Right renal pelvis (tissue), 4 donors: ENCODE data around the gene ADAMTS17. TPM values are rescaled to one million over a fixed set of nuclear protein-coding genes. Genes with fewer than 3 reads are reported as not detected.

Source experiments
- DNase-seq, 4 donors: peaks; one replicate each; pipeline ENCODE4 v3.0.0-alpha.2; 2013; ENCODE audit warnings: low read depth in 4 of 4, low spot score in 3 of 4, missing footprints in 1 of 4
- polyA plus RNA-seq, 4 donors: library from polyadenylated mRNA; unstranded; fragments of 120-200 nt; gene quantifications; one replicate each; pipeline ENCODE4 v1.2.1, GENCODE V29; 2013; ENCODE audit not compliant: insufficient read length in 4 of 4

ADAMTS17 gene
- polyA plus RNA-seq, 4 donors, result 1.9 to 3.4 (median 2.6) TPM

DNA sequence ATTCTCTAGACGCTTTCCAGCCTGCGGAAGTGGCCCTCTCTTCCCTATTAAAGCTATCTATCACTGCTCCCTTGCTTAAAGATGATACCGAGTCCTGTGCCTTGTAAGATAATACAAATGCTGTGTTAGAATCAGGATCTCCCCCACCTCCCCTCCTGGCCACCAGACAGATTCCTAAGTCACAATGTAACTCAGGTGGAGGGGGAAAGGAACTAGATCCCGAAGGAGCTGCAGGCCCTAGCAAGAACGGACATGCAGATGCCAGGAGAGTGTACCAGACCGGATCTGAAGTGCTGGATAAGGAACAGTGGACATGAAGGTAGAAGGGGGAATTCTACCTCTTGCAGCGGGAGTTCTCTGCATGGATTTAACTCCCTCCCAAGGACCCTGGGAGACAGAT, 377.8 kb downstream of the ADAMTS17 start:
- no peak for DNase-seq

DNA sequence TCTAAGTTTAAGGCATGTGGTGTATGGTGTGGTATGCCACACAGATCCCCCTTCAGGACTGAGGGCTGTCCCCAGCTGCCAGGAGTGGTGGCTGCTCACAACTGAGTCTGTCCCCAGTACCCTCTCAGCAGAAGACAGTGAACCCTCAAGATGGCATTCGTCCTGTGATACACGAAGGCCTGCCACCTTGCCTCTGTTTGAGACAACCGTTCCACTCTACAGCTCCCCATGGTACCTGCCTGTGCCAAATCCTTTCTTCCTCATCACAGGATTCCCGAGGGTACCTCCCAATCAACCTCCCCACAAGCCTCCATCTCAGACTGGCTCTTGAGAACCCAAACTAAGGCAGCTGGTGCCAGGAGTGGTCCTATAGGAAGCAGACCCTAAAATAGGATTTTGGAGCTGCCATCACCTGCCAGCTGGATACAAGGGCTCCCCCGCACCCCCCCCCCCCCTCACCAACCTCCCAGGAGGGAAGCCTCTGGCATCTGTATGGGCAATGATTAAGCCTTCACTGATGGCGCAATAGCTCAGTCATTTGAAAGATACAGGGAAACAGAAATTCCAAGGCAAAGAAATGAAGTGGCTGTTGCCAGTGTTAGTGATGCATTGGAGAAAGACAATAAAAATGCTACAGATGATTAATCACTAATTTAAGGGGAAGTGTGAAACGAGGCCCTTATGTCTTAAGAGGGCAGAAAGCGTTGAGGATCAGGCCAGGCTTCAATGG, 378.5 kb downstream of the ADAMTS17 start:
- DNase-seq, result no peak

DNA sequence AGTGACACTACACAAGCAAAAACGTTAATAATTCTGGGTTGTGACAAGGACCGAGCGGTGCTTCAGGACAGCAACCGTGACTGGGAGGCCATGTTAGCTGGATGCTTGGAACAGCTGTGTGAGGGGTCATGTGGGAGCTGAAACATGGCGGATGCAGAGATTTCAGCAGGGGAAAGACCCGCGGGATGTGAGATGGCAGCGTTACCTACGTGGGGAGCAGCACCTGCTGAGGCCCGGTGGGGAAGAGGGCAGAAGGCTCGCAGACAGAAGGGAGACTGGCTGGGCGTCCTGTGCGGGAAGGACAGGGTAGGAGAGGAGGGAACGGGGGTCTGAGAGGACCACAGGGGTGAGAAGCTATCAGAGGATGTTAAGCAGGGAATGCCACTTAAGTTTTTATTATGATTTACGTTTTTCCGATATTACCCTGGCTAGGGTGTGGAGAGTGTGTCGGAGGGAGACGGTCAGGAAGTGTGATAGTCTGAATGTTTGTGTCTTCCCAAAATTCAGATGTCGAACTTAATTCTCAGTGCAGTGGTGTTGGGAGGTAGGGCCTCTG, 379.7 kb downstream of the ADAMTS17 start:
- DNase-seq, result no peak

DNA sequence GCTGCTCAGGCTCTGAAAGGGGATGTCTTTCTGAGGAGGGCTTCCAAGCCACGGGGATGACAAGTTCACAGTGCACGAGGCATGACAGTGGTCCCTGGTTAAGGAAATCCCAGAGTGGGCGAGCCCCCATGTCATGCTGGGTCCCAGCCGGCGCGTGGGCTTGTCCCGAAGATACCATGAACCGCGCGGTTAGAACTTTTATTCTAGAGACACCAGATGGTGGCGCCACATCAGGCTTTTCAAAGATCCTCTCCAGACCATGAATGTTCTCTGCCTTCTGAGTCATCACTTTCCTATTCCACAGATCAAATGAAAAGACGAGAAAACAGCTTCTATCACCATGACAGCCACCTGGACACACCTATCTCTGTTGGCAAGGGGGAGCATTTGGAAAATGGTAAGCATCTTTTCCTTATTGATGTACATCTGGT, 380.7 kb downstream of the ADAMTS17 start:
- DNase-seq, result no peak

DNA sequence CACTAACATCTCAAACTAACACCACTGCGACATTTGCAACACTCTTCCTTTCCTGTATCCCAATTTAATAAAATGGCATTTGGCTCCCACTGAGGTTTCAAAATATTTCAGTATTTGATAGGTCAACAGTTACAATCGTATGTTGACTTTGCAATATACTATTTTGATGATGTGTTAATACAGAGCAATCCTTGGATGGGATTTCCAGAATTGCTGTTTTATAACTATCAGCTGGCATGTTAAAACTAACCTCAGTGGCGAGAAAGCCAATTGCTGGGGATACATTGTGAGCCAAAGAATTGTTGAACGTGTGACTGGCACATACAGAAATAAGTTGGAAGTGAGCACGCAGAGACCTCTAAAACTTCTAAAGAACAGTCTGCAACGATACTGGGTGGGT, 382.4 kb downstream of the ADAMTS17 start:
- no peak for DNase-seq

DNA sequence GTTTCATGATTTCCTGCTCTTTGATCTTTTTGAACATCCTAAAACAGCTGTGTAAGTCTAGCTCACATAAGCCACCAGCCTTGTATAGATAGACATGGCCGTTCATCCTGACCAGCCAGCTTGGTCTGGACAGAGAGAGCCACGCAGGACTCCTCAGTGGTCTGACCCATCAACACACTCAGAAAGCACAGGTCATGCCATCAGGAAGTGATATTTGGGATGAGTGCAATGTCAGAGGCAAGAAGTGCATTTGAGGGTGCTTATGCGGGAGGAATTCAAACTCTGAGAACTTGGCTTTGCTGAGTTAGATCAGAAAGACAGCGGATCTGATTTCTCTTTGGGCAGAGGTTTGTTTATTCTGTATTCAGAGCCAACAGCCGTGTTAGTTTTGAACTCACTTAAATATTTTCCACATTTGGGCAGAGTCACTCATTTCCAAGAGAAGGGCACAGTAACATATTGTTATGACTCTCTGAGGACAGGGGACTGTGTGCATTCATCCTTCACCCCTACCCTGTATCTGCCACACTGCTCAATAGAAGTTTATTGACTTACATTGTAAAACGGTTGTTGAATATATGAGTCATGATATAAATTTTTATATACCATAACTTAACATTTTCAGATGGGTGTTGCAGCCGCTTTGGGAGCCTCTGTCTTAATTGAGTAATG, 383.2 kb downstream of the ADAMTS17 start:
- no peak for DNase-seq

DNA sequence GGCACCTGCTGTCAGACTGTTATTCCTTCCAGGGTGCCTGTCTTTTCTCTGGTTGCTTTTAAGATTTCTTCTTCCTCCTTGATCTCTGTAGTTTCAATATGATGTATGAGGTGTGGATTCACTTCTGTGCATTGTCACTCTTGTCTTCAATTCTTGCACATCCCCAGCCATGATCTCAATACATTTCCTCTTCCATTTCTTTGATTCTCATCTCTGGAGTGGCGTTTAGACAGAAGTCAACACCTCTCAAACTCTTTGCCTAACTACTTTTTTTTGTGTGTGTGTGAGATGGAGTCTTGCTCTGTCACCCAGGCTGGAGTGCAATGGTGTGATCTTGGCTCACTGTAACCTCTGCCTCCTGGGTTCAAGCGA, 384.1 kb downstream of the ADAMTS17 start:
- DNase-seq, result no peak

DNA sequence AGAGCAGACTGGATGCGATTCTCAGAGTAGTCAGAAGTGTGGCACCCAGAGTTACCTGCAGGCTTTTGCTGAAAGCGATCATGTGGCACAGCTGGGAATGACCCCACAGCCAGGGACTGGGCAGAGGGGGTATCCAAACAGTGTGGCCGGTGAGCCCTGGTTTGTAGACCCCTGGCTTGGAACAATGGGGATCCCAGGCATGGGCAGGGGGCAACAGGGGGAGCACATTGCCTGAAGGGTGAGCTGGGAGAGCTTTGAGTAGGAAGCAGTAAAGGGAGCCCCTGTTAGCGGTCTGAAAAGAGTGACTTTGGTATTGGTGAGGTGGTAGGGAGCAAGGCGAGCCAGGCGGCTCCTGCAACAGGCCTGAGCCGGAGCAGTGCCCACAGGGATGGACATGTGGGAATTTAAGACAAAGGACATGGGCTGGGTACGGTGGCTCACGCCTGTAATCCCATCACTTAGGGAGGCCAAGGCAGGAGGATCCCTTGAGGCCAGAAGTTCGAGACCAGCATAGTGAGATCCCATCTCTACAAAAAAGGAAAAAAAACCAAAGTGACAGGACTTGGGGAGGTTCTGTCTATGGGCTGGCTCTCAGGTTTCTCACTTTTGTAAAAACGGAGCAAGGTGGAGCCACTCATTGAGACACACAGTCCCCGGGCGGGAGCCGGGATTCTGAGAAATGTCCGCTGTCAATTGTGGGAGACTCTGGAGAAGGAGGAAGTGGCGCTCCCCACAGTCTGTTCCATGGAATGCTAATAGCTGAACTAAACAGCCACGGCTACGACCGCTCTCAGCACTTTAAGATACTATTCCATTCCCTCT, 384.7 kb downstream of the ADAMTS17 start:
- DNase-seq, result no peak

DNA sequence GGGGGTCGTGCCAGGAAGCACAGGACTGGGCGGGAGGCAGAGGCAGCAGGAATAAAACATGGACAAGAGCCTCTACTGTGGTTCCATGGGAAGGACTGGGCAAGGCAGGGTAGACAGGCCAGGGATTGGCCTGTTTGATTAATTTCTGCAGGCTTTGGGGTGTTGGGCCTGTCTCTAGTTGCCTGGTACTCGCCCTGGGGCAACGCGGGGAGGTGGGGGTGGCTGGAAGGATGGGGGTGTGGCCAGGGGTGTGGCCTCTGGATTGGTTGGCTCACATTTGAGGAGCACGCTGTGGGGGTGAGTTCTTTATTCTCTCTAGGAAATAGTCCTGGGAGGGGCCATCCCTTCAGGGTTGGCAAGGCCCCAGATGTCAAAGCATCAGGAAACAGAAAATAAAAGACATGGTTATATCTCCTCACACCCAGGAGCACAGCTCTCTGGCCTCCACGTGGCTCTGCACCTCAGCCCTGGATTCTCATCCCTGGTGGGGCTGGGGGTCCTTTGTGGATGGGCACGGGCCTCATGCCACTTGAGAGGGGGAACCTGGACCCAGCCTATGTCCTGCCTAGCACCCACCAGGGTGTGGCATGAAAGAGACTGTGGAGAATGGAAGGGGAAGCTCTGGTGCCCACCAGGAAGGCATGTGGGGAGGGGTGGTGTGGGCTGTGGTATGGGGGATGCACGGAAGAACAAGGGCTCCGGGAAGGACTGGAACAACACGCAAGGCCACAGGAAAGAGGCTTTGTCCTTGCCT, 385.6 kb downstream of the ADAMTS17 start:
- no peak for DNase-seq

DNA sequence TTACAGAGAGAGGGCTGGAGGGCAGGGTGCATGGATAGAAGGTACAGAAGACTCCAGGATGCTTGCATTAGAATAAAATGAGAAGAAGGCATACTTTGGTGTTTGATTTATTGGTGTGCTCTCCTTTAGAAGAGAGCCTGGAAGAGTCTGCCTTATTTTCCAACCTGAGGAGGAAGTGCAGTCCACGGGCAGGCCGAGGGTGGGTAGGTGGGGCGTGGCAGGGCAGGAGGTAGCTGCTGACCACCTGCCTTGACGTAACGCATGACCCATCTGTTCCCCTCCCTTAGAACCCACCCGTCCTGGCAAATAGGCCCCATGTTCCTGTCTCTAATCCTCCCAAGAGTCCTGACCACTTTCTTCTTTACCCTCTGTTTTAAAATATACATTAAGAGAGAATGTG, 386.2 kb downstream of the ADAMTS17 start:
- no peak for DNase-seq

DNA sequence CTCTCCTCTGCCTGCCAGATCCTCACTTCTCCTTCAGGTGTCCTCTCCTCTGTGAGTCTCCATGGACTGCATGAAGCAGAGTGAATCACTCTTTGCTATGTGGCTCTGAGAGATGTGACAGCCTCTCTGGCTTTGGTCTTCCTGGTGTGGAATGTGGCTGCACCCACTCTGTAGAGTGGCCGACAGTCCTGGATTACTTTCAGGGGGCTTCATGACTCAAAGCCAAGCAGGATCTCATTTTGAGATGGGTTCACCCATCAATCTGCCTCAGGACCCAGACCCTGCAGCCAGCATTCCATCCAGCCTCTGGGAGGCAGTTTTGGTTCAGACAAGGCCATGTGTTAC, 386.6 kb downstream of the ADAMTS17 start:
- no peak for DNase-seq

DNA sequence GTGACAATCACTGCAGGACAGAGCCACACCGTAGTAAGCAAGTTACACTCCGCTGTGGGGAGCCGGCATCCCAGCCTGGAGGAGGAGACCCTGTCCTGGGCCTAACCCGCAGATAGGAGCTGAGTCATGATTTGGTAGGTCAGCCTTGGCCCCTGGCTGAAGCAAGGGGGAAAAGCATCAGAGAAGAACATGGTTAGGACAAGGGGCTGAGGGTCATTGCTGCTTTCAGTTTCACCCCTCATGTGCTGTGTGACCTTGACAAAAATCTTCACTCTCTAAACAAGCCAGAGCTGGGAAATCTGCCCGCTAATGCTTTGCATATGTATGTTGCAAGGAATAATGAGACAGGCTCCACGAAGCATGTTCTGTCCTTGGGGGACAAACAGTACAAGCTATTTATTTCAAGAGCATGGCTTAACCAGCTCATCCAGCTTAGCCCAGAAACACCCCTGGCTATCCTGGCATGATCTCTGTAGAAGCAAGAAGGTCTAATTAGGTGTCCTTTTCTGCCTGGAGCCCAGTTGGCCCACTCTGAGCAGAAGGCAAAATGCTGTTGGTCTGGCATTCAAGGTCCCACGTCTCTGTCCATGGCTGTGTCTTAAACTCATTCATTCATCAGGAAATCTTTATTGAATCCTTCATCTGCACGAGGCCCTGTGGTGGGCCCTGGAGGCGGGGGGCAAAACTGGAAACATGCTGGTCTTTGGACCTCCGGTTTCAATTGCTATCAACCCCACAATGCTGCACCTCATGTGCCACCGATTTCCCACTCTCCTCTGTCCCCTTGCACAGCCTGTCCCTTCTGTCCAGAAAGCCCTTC, 387.2 kb downstream of the ADAMTS17 start:
- no peak for DNase-seq

DNA sequence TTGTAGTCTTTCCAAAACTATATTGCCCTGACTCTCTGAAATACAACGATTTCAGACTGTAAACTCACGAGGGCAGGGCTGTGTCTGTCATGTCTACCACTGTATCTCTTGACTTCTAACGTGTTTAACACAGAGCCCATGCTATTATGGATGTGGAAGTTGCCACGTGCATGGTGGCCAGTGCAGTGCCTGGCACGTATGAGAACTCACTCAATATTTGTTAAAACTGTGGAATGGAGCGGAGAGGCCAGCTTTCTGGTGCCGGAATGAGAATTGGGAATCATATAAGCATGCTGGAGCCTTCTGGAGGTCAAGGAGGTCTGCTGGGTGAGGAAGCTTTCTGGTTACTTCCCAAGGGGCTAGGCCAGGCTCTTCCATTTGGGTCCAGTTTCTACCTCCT, 387.9 kb downstream of the ADAMTS17 start:
- DNase-seq, result no peak

DNA sequence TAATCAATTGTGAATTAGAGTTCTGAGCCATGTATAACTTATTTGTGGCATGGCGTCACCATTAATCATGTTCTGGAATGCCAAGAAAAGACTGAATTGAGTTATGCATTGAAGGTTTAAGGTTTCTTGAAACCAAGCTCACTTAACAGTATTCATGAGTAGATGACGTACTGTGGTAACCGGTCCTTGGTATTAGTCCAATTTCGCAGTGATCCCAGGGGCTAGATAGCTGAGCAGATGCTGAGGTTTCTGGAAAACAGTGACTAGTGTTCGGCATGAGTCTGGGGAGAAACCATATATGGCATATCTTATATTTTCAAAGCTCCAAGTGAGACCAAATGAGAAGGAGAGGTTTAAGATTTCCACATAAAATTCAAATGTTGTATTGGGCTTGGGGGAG, 390.3 kb downstream of the ADAMTS17 start:
- DNase-seq, result no peak

DNA sequence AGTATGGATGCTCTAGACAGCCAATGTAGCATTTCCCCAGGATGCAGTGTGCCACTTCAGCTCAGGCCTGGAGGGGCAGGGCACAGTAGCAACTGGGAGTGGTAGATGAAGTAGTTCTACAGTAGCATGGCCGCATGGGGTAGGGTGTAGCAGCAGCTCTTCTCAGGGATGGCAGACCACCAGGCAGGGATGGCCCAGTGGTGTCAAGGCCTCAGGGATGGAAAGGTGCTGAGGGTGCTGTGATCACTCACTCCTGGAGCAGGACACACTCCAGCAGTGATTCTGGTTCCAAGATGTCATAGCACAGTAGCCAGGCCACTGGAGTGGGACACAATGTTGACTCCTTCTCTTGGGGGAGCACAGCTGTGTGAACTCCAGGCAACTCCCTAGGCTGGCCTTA, 397.6 kb downstream of the ADAMTS17 start:
- DNase-seq, result no peak

DNA sequence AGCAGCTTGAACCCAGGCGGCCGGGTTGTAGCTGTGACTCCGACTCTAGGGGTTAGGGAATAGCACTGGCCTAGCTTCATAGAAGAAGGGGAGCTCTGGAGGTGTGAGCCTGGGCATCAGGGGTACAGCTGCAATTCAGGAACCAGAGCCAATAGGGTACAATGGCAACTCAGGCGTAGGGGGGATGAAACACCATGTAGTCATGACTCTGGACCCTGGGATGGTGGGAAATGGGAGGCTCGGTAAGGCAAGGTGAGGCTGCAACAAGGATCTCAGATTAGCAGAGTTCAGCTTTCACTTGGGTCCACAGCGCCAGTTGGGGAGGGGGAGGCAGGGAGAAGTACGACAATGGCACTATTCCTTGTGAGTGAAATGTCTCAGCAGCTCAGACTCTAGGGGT, 398.3 kb downstream of the ADAMTS17 start:
- no peak for DNase-seq

DNA sequence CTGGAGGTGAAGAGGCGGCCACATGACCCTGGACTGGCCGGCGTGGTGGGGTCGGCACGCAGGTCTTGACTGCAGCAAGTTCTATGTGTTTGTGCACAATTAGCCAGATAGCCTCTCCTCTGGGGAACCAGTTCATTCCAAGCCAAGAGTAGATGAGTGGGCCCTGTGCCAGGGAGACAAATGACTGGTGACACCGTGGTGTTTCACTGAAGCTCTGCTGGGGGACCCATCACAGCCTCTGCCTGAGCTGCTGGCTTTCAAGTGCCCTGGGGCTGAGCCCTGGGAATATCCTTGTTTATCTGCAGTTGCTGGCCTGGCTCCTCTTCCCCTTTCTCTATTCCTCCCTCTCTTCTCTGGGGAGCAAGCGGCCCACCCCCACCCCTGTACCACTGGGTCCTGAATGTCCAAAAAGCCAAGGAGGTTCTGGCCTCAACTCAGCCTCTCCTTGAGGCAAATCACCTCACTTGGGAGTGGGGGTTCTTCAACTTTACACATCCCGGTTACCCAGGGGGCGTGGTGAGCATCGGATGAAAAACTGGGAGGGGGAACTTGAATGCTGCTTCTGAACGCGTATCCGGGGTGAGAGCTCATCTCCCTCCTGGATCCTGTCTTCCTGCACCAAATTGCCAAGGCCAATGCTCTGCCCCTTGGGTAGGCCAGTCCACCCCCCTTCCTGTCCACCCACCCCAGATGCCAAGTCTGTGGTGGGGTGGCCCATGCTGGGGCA, 408.9 kb downstream of the ADAMTS17 start:
- DNase-seq, result no peak

DNA sequence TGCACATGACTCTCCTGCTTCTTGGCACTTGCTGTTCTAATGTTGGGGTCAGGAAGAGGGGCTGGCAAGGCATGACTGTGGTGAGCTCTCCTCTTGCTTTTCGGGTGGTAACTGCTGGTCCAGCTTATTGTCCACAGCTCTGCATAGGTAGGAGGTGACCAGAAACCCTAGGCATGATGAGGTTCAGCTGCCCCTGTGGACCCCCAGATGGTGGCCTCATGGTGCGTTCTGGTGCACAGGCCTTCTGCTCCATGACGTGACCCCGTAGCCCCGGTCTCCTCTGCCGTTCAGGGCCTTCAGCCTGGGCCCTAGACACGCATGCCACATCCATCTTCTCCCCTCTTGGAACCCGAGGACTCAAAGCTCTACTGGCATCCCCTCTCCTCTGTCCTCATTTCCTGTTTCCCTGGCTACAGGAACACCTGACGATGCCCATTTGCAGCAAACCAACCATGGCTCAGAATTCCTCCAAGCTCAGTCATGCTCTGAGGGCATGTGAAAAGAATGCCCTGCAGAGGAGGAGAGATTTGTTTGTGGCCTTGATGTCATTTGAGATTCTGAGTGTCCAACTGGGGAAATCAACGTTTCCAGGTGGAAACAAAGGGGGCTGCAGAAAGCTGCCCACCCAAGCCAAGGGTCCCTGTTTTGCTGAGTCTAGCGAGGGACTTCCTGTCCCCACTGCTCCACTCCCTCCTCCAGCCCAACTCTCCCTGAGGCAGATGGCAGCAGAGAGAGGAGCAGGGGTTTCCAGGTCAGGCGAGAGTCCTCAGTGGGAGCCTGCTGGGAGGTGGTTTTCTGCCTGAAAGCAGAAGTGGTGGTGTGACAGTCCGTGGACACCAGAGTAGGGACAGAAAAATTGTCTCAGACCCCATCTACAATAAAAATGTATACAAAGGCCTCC, 409.8 kb downstream of the ADAMTS17 start:
- DNase-seq, result no peak
